GM23248 (cell line): Measurements from ENCODE around the gene REXO4.

Source experiments
- EZH2 ChIP-seq: fragments of 200-600 bp; sonication (generic); IDR thresholded peaks from 2 replicates; pipeline ENCODE4 v1.6.1; 2018; ENCODE audit warnings: antibody characterized with exemption, mild to moderate bottlenecking; ENCODE audit not compliant: insufficient read depth, poor library complexity, severe bottlenecking
- EZH2phosphoT487 ChIP-seq: fragments of 200-600 bp; sonication (generic); IDR thresholded peaks from 2 replicates; pipeline ENCODE4 v1.6.1; 2018; ENCODE audit warnings: antibody characterized with exemption, moderate library complexity, mild to moderate bottlenecking, low read depth; ENCODE audit not compliant: insufficient read depth

- TF ChIP-seq EZH2: no peak
- TF ChIP-seq EZH2phosphoT487: no peak
Measured at GRCh38 chr9:133387680-133388079, 30.1 kb downstream of the REXO4 start.
